Measurements from ENCODE around the gene XIAP. TPM values are rescaled to one million over a fixed set of nuclear protein-coding genes. Genes with fewer than 3 reads are reported as not detected.

XIAP gene
- total and polyA plus RNA-seq, 9 of the 15 experiments (the other 6 are each of a cell fraction or from before 2014, with no cell fraction given), result 5.7 to 40.5 (median 19.8) TPM

- TF ChIP-seq CBX1 (IDR thresholded peaks at IDR 0.05; ENCODE audit: low read depth) (peak; percentile 65; the same call in 1 of the 2 replicates), ZBTB43 (CRISPR knock-in tag; IDR thresholded peaks at IDR 0.05) (no peak), SMAD1 (IDR thresholded peaks at IDR 0.05; ENCODE audit: low read depth, low read length, partially characterized antibody) (no peak), RBM22 (IDR thresholded peaks at IDR 0.05; ENCODE audit: low read depth, low read length, poor library complexity, severe bottlenecking) (peak; percentile 37), ZBTB11 (CRISPR knock-in tag; IDR thresholded peaks at IDR 0.05) (peak in 1 of 3 experiments; percentile 94; a peak in 2 of 6 replicates), ZBED1 (IDR thresholded peaks at IDR 0.05) (no peak; the same call in 1 of the 2 replicates), YY1 (IDR thresholded peaks at IDR 0.05; ENCODE audit: borderline replicate concordance in 1 of 3, control insufficient read depth in 1 of 3, extremely low read depth in 1 of 3, insufficient read depth in 3 of 3, insufficient read length in 1 of 3, insufficient replicate concordance in 2 of 3, low read depth in 1 of 3, low read length in 2 of 3) (peak; percentile 45 to 93 (median 87)), ELF1 (tag; IDR thresholded peaks at IDR 0.05) (peak; percentile 50), L3MBTL2 (IDR thresholded peaks at IDR 0.05) (peak; percentile 35; the same call in 1 of the 2 replicates), HNRNPK (IDR thresholded peaks at IDR 0.05; ENCODE audit: low read depth, low read length, poor library complexity, severe bottlenecking) (peak; percentile 55), EP300 (IDR thresholded peaks at IDR 0.05; ENCODE audit: low read length) (0 out of 2 replicates have a peak, but pooled peaks have one; percentile 18), ZNF699 (CRISPR knock-in tag; IDR thresholded peaks at IDR 0.05; ENCODE audit: insufficient replicate concordance) (no peak), CREB3L1 (IDR thresholded peaks at IDR 0.05; ENCODE audit: borderline replicate concordance, low read depth) (peak; percentile 78; the same call in 1 of the 2 replicates)
Measured at GRCh38 chrX:123859846-123860838, at the start of gene XIAP (continued).
